PFSK-1 (cell line): ENCODE measurements around the gene MC1R.

Experiments used
- FOXP2 ChIP-seq: optimal IDR thresholded peaks from 2 replicates; pipeline ENCODE3; 2011; ENCODE audit warnings: borderline replicate concordance, control low read depth, inconsistent platforms; ENCODE audit not compliant: insufficient read depth; ENCODE audit errors: extremely low read length, extremely low read depth
- POLR2AphosphoS5 ChIP-seq: IDR thresholded peaks from 2 replicates; pipeline ENCODE4 v1.6.1; 2012; ENCODE audit warnings: low read depth, mild to moderate bottlenecking, control low read depth, low read length, moderate library complexity
- SIN3A ChIP-seq: IDR thresholded peaks from 2 replicates; pipeline ENCODE4 v1.6.1; 2012; ENCODE audit warnings: mild to moderate bottlenecking, low read length, moderate library complexity, borderline replicate concordance; ENCODE audit not compliant: insufficient read depth
- TAF1 ChIP-seq: IDR thresholded peaks from 2 replicates; pipeline ENCODE4 v1.6.1; 2012; ENCODE audit warnings: low read length, control low read depth, borderline replicate concordance; ENCODE audit not compliant: insufficient read depth
- TF ChIP-seq, protein P1 (sequence below), 2 experiments: IDR thresholded peaks; 2 replicates each; pipeline versions ENCODE4 v1.6.1 to v1.8.0; 2011 to 2012; ENCODE audit warnings: low read depth in 2 of 2, low read length in 2 of 2, control low read depth in 1 of 2, inconsistent platforms in 1 of 2, mild to moderate bottlenecking in 1 of 2, moderate library complexity in 1 of 2; ENCODE audit not compliant: insufficient read depth in 1 of 2

The MC1R gene

DNA sequence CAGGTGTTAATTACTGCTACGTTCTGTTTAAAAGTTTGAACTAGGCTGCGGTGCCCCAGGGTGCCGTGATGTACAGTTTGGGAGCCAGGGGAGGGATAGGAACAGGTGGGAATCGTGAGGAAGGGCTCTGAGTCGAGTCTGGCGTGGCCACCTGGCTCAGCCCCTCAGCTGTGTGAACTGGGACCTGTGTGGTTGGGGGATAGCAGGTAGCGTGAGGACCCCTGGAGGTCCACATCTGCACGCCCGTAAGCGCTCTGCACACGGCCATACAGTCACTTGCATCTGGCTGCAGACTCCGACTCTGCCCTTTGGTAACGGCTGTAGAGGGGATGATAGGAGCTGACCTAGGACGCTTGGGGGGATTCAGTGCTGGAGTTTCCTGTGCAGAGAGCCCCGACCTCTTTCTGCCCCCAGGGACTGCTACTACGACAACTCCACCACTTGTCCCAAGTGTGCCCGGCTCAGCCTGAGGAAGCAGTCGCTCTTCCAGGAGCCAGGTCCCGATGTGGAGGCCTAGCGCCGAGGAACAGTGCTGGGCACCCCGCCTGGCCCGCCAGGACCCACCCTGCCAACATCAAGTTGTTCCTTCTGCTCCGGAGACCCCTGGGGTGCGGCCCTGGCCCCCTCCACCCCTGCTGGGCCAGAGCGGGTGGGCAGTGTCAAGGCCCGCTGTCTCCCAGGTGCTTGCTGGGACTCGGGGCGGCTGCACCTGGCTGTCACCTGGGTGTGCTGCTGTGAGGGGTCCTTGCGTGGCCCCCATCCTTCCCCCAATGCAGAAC is 47.0 kb downstream of the MC1R start:
- TF ChIP-seq SIN3A: no peak

DNA sequence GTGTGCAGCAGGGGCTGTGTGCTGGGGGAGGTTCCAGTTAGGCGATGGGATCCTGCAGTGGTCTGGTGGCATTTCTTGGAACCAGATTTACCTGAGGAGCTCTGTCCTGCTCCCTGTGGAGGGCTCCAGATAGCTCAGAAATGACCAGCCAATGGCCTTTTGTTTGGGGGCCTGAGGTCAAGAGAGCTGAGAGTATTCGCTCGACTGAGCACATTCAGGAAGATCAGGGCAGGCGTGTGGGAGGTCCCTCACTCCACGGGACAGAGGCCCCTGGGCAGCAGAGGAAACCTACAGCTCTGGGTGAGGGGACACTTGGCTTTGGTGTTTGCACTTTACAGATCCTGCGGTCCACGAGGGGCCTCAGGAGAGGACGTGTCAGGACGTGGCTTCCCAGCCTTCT is 48.1 kb downstream of the MC1R start:
- TF ChIP-seq TAF1 (no peak), POLR2AphosphoS5 (no peak), FOXP2 (no peak), SIN3A (no peak)
- TF ChIP-seq, protein P1, sequence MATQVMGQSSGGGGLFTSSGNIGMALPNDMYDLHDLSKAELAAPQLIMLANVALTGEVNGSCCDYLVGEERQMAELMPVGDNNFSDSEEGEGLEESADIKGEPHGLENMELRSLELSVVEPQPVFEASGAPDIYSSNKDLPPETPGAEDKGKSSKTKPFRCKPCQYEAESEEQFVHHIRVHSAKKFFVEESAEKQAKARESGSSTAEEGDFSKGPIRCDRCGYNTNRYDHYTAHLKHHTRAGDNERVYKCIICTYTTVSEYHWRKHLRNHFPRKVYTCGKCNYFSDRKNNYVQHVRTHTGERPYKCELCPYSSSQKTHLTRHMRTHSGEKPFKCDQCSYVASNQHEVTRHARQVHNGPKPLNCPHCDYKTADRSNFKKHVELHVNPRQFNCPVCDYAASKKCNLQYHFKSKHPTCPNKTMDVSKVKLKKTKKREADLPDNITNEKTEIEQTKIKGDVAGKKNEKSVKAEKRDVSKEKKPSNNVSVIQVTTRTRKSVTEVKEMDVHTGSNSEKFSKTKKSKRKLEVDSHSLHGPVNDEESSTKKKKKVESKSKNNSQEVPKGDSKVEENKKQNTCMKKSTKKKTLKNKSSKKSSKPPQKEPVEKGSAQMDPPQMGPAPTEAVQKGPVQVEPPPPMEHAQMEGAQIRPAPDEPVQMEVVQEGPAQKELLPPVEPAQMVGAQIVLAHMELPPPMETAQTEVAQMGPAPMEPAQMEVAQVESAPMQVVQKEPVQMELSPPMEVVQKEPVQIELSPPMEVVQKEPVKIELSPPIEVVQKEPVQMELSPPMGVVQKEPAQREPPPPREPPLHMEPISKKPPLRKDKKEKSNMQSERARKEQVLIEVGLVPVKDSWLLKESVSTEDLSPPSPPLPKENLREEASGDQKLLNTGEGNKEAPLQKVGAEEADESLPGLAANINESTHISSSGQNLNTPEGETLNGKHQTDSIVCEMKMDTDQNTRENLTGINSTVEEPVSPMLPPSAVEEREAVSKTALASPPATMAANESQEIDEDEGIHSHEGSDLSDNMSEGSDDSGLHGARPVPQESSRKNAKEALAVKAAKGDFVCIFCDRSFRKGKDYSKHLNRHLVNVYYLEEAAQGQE (IDR thresholded peaks at IDR 0.05; ENCODE audit: insufficient read depth in 1 of 2, low read depth in 2 of 2, low read length in 2 of 2): no peak

DNA sequence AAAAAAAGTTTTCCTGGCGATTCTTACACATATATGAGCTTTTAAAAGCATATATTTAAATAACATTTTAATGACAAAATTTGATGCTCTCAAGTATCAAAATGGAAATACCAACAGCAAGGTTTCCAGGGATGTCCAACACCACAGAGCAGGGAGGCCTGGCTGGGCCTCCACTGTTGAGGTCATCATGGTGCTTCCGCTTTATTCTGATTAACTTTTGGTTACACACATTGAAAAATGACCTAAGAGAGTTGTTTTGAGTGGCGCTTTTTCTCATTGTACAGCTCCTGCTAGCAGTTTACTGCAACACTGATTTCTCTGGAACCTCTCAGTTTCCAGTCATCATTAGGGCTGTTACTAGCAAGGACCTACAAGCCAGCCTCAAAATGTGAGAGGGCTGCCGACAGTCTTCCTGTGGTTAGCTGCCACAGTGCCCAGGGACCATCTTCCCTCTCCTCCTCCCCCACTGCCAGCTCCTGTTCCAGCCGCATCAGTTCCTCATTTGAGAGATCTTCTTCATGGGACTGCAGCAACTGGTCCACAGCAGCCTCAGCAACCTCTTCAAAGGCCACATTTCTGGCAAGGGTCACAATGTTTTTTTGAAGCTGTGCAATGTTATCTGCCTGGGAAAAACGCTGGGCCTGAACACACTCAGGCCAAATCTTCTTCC is 51.2 kb downstream of the MC1R start:
- no peak for TF ChIP-seq POLR2AphosphoS5
- no peak for TF ChIP-seq FOXP2
- TF ChIP-seq SIN3A: no peak
- no peak for TF ChIP-seq TAF1
- TF ChIP-seq, protein P1 (IDR thresholded peaks at IDR 0.05; ENCODE audit: insufficient read depth in 1 of 2, low read depth in 2 of 2, low read length in 2 of 2): no peak
